ENCODE data around the gene NRP1.

The NRP1 gene

DNA sequence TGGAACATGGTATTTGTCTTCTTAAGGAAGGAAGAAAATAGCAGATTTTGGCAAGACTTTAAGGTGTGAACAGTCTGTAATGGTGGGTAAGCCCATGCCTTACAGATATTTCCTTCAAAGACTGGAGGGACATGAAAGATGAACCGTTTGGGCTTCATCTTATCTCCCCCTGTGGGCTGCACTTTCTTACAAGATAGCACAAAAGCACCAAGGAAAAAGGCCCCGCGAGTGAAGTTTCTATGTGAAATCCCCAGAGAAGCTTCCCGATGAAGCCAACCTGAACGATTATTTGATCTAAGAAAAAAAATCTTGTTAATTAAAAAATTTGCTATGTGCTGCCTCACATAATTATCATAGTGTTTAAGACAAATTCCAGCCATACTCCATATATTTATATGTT lies 91.5 kb downstream of the NRP1 start:
- no peak for DNase-seq (ENCODE audit: low spot score)
- peaks cover 0 to 94% of the 10 kb centered on the region in 2 donors for H3K36me3 ChIP-seq (replicated peaks in 1 of 2; ENCODE audit: control insufficient read depth in 2 of 2, insufficient read depth in 2 of 2, low read length in 2 of 2)
- WGBS, 2 donors (ENCODE audit: extremely low coverage in 2 of 2, insufficient read length in 2 of 2, insufficient replicate concordance in 1 of 2), result no CpG with 5 or more reads among the region's 5 CpGs

DNA sequence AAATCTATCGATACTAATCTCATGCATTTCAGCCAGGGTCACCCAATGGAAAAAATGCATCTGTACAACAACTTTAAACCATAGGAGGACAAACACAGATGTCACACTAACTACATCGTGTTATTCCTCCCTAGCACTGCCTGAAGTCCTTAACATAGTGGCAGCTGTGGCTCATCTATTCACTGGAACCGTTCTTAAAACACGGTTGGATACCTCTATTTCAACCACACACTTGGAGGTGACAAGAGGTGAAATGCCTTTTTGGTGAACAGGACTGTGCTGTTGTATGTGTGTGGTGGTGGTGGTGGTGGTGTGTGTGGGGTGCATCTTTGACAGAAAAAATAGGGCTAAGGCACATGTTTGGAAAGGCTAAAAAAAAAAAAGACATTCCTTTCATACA lies 93.1 kb downstream of the NRP1 start:
- Histone ChIP-seq H3K4me3 (ENCODE audit: low read length in 2 of 2) (no peak overlapping the region), H3K4ac (ENCODE audit: low read length) (no peak overlapping the region), H3K23ac (ENCODE audit: low read depth, low read length, poor library complexity) (no peak overlapping the region), H3K27ac (replicated peaks; ENCODE audit: low read length) (no peak overlapping the region), H2AFZ (ENCODE audit: low read length) (no peak overlapping the region), H3K36me3 (replicated peaks in 1 of 2; ENCODE audit: control insufficient read depth in 2 of 2, insufficient read depth in 2 of 2, low read length in 2 of 2) (peaks cover 0 to 92% of the 10 kb centered on the region in 2 donors), H4K91ac (ENCODE audit: low read depth, low read length, poor library complexity) (no peak overlapping the region), H2AK5ac (ENCODE audit: low read depth, low read length) (no peak overlapping the region), H2BK12ac (ENCODE audit: low read length) (no peak overlapping the region), H2BK120ac (ENCODE audit: low read depth, low read length) (no peak overlapping the region), H3K9me3 (replicated peaks in 1 of 2; ENCODE audit: control insufficient read depth in 2 of 2, insufficient read depth in 1 of 2, low read depth in 1 of 2, low read length in 2 of 2) (no peaks in the 10 kb centered on the region), H3K4me2 (ENCODE audit: insufficient read depth, low read length, poor library complexity, severe bottlenecking) (no peak overlapping the region), H3K4me1 (ENCODE audit: control insufficient read depth in 2 of 2, insufficient read depth in 1 of 2, low read depth in 1 of 2, low read length in 2 of 2) (peaks cover 6 to 9% of the 10 kb centered on the region in 2 donors), H2BK5ac (ENCODE audit: low read length) (no peak overlapping the region), H3K14ac (ENCODE audit: low read length) (no peak overlapping the region), H3K9ac (ENCODE audit: low read depth, low read length, poor library complexity) (no peak overlapping the region), H3K18ac (ENCODE audit: low read length) (no peak overlapping the region), H3K27me3 (ENCODE audit: control insufficient read depth in 3 of 3, insufficient read depth in 3 of 3, low read depth in 1 of 3, low read length in 3 of 3) (no peaks in the 10 kb centered on the region), H4K8ac (ENCODE audit: low read depth, low read length) (no peak overlapping the region), H2BK15ac (ENCODE audit: low read length) (no peak overlapping the region), H3K79me1 (ENCODE audit: low read depth, low read length) (no peaks in the 10 kb centered on the region)
- DNase-seq (ENCODE audit: low spot score), result no peak
- no CpG with 5 or more reads among the region's 4 CpGs for WGBS, 2 donors (ENCODE audit: extremely low coverage in 2 of 2, insufficient read length in 2 of 2, insufficient replicate concordance in 1 of 2)

More for the DNA sequence above, 91.5 kb downstream of the NRP1 start:
- H4K91ac ChIP-seq (ENCODE audit: low read depth, low read length, poor library complexity), result no peak overlapping the region
- H4K8ac ChIP-seq (ENCODE audit: low read depth, low read length), result no peak overlapping the region
- H3K23ac ChIP-seq (ENCODE audit: low read depth, low read length, poor library complexity), result no peak overlapping the region
- peaks cover 6 to 9% of the 10 kb centered on the region in 2 donors for H3K4me1 ChIP-seq (ENCODE audit: control insufficient read depth in 2 of 2, insufficient read depth in 1 of 2, low read depth in 1 of 2, low read length in 2 of 2)
- H3K79me1 ChIP-seq (ENCODE audit: low read depth, low read length), result no peaks in the 10 kb centered on the region
- no peaks in the 10 kb centered on the region for H3K27me3 ChIP-seq (ENCODE audit: control insufficient read depth in 3 of 3, insufficient read depth in 3 of 3, low read depth in 1 of 3, low read length in 3 of 3)
- H3K18ac ChIP-seq (ENCODE audit: low read length), result no peak overlapping the region
- no peak overlapping the region for H2AFZ ChIP-seq (ENCODE audit: low read length)
- H3K9me3 ChIP-seq (replicated peaks in 1 of 2; ENCODE audit: control insufficient read depth in 2 of 2, insufficient read depth in 1 of 2, low read depth in 1 of 2, low read length in 2 of 2), result no peaks in the 10 kb centered on the region
- no peak overlapping the region for H2BK12ac ChIP-seq (ENCODE audit: low read length)
- no peak overlapping the region for H2BK15ac ChIP-seq (ENCODE audit: low read length)
- H2BK5ac ChIP-seq (ENCODE audit: low read length), result no peak overlapping the region
- no peak overlapping the region for H3K27ac ChIP-seq (replicated peaks; ENCODE audit: low read length)
- no peak overlapping the region for H3K4me3 ChIP-seq (ENCODE audit: low read length in 2 of 2)
- H3K9ac ChIP-seq (ENCODE audit: low read depth, low read length, poor library complexity), result no peak overlapping the region
- no peak overlapping the region for H3K14ac ChIP-seq (ENCODE audit: low read length)
- no peak overlapping the region for H2BK120ac ChIP-seq (ENCODE audit: low read depth, low read length)
- H3K4me2 ChIP-seq (ENCODE audit: insufficient read depth, low read length, poor library complexity, severe bottlenecking), result no peak overlapping the region
- no peak overlapping the region for H3K4ac ChIP-seq (ENCODE audit: low read length)
- no peak overlapping the region for H2AK5ac ChIP-seq (ENCODE audit: low read depth, low read length)

DNA sequence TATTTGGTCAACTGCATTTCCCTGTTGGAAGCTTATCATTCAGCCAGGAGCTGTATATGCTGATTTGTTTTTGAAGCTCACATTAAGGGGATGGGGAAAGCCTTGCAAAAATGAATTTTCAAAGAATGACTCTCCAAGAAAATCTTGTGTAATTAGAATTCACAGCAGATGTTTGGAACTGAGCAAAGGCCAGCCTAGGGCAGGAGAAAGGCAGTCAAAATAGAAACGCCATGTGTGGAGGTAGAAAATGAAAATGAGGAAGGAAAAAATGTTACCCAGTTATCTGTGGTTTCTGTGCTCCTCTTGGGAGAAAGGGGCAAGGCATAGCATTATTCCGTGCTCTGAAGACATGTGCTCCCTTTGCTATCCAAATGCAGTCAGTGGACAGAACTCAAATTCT lies 93.5 kb downstream of the NRP1 start:
- no peak overlapping the region for H2BK120ac ChIP-seq (ENCODE audit: low read depth, low read length)
- H2BK5ac ChIP-seq (ENCODE audit: low read length), result no peak overlapping the region
- no peak overlapping the region for H3K14ac ChIP-seq (ENCODE audit: low read length)
- no peak overlapping the region for H3K23ac ChIP-seq (ENCODE audit: low read depth, low read length, poor library complexity)
- WGBS, 2 donors (ENCODE audit: extremely low coverage in 2 of 2, insufficient read length in 2 of 2, insufficient replicate concordance in 1 of 2), result no CpG with 5 or more reads among the region's 2 CpGs
- H3K27ac ChIP-seq (replicated peaks; ENCODE audit: low read length), result no peak overlapping the region
- no peak overlapping the region for H2BK15ac ChIP-seq (ENCODE audit: low read length)
- H3K4me2 ChIP-seq (ENCODE audit: insufficient read depth, low read length, poor library complexity, severe bottlenecking), result no peak overlapping the region
- H3K9me3 ChIP-seq (replicated peaks in 1 of 2; ENCODE audit: control insufficient read depth in 2 of 2, insufficient read depth in 1 of 2, low read depth in 1 of 2, low read length in 2 of 2), result no peaks in the 10 kb centered on the region
- H3K79me1 ChIP-seq (ENCODE audit: low read depth, low read length), result no peaks in the 10 kb centered on the region
- H3K18ac ChIP-seq (ENCODE audit: low read length), result no peak overlapping the region
- H3K4me3 ChIP-seq (ENCODE audit: low read length in 2 of 2), result no peak overlapping the region
- H3K27me3 ChIP-seq (ENCODE audit: control insufficient read depth in 3 of 3, insufficient read depth in 3 of 3, low read depth in 1 of 3, low read length in 3 of 3), result no peaks in the 10 kb centered on the region
- H2AFZ ChIP-seq (ENCODE audit: low read length), result no peak overlapping the region
- no peak overlapping the region for H4K91ac ChIP-seq (ENCODE audit: low read depth, low read length, poor library complexity)
- H3K4me1 ChIP-seq (ENCODE audit: control insufficient read depth in 2 of 2, insufficient read depth in 1 of 2, low read depth in 1 of 2, low read length in 2 of 2), result peaks cover 6 to 9% of the 10 kb centered on the region in 2 donors
- no peak overlapping the region for H2AK5ac ChIP-seq (ENCODE audit: low read depth, low read length)
- no peak overlapping the region for H3K9ac ChIP-seq (ENCODE audit: low read depth, low read length, poor library complexity)
- no peak overlapping the region for H4K8ac ChIP-seq (ENCODE audit: low read depth, low read length)
- peaks cover 0 to 91% of the 10 kb centered on the region in 2 donors for H3K36me3 ChIP-seq (replicated peaks in 1 of 2; ENCODE audit: control insufficient read depth in 2 of 2, insufficient read depth in 2 of 2, low read length in 2 of 2)
- no peak overlapping the region for H2BK12ac ChIP-seq (ENCODE audit: low read length)
- H3K4ac ChIP-seq (ENCODE audit: low read length), result no peak overlapping the region
- DNase-seq (ENCODE audit: low spot score), result no peak

DNA sequence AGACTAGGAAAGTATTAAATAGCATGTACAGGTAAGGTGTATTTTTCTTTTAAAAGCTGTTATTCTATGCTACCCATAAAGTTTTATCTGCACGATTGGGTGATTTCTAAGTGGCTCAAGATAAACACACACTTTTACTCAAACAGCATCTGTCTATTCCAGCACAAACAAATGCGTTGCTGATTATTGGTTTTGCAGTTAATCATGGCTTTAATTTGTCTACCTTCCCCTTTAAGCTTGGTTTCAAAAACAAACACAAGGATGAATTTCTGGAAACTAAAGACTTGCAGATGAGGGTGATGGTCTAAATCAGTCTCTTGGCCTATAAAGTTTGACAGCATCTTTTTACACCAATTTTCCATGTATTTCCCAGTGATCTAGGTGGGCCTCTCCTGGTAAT lies 94.2 kb downstream of the NRP1 start:
- Histone ChIP-seq H2BK5ac (ENCODE audit: low read length) (no peak overlapping the region), H3K18ac (ENCODE audit: low read length) (no peak overlapping the region), H3K4ac (ENCODE audit: low read length) (no peak overlapping the region), H3K4me2 (ENCODE audit: insufficient read depth, low read length, poor library complexity, severe bottlenecking) (no peak overlapping the region), H3K9me3 (replicated peaks in 1 of 2; ENCODE audit: control insufficient read depth in 2 of 2, insufficient read depth in 1 of 2, low read depth in 1 of 2, low read length in 2 of 2) (no peaks in the 10 kb centered on the region), H3K79me1 (ENCODE audit: low read depth, low read length) (no peaks in the 10 kb centered on the region), H3K27me3 (ENCODE audit: control insufficient read depth in 3 of 3, insufficient read depth in 3 of 3, low read depth in 1 of 3, low read length in 3 of 3) (no peaks in the 10 kb centered on the region), H4K91ac (ENCODE audit: low read depth, low read length, poor library complexity) (no peak overlapping the region), H2AK5ac (ENCODE audit: low read depth, low read length) (no peak overlapping the region), H3K14ac (ENCODE audit: low read length) (no peak overlapping the region), H3K27ac (replicated peaks; ENCODE audit: low read length) (no peak overlapping the region), H2BK12ac (ENCODE audit: low read length) (no peak overlapping the region), H2AFZ (ENCODE audit: low read length) (no peak overlapping the region), H2BK120ac (ENCODE audit: low read depth, low read length) (no peak overlapping the region), H3K36me3 (replicated peaks in 1 of 2; ENCODE audit: control insufficient read depth in 2 of 2, insufficient read depth in 2 of 2, low read length in 2 of 2) (peaks cover 0 to 85% of the 10 kb centered on the region in 2 donors), H4K8ac (ENCODE audit: low read depth, low read length) (no peak overlapping the region), H3K4me1 (ENCODE audit: control insufficient read depth in 2 of 2, insufficient read depth in 1 of 2, low read depth in 1 of 2, low read length in 2 of 2) (peaks cover 9 to 10% of the 10 kb centered on the region in 2 donors), H2BK15ac (ENCODE audit: low read length) (no peak overlapping the region), H3K9ac (ENCODE audit: low read depth, low read length, poor library complexity) (no peak overlapping the region), H3K4me3 (ENCODE audit: low read length in 2 of 2) (no peak overlapping the region), H3K23ac (ENCODE audit: low read depth, low read length, poor library complexity) (no peak overlapping the region)
- no CpG with 5 or more reads among the region's 2 CpGs for WGBS, 2 donors (ENCODE audit: extremely low coverage in 2 of 2, insufficient read length in 2 of 2, insufficient replicate concordance in 1 of 2)
- DNase-seq (ENCODE audit: low spot score), result no peak

All from neuronal stem cell (in vitro differentiated cells).